Stimulated activated CD4-positive, alpha-beta T cell treated with anti-CD3 and anti-CD28 coated beads, Interleukin-1b, Interleukin-23, amount 100 ng/mL, for 1 hour (primary cell): ENCODE measurements around the gene PLA2G2F.

Source experiments
- DNase-seq, 2 donors: peaks; one replicate each; pipeline ENCODE4 v3.0.0-alpha.2; 2020; ENCODE audit warnings: low read depth in 2 of 2

The PLA2G2F gene

GRCh38 chr1:20168564-20169491 lies 29.7 kb downstream of the PLA2G2F start:
- no peak for DNase-seq

GRCh38 chr1:20169932-20170331 lies 30.8 kb downstream of the PLA2G2F start:
- no peak for DNase-seq

GRCh38 chr1:20172033-20172590 lies 33.0 kb downstream of the PLA2G2F start:
- DNase-seq = no peak

- DNase-seq = no peak
Observed at GRCh38 chr1:20174937-20175666, 36.0 kb downstream of the PLA2G2F start.

- DNase-seq = no peak
Observed at GRCh38 chr1:20178634-20179370, 39.7 kb downstream of the PLA2G2F start.

- no peak for DNase-seq
Observed at GRCh38 chr1:20179371-20180128, 40.4 kb downstream of the PLA2G2F start.

- DNase-seq = no peak
Observed at GRCh38 chr1:20180129-20180843, 41.2 kb downstream of the PLA2G2F start.

- DNase-seq = no peak
Observed at GRCh38 chr1:20180844-20181207, 41.7 kb downstream of the PLA2G2F start.

GRCh38 chr1:20182415-20182814 lies 43.3 kb downstream of the PLA2G2F start:
- no peak for DNase-seq

GRCh38 chr1:20183035-20183434 lies 43.9 kb downstream of the PLA2G2F start:
- no peak for DNase-seq

- no peak for DNase-seq
Observed at GRCh38 chr1:20183616-20184271, 44.6 kb downstream of the PLA2G2F start.

- no peak for DNase-seq
Observed at GRCh38 chr1:20184481-20184900, 45.4 kb downstream of the PLA2G2F start.

GRCh38 chr1:20184997-20185833 lies 46.1 kb downstream of the PLA2G2F start:
- no peak for DNase-seq

GRCh38 chr1:20185834-20186782 lies 47.0 kb downstream of the PLA2G2F start, which contains the start of the genes PLA2G2C and UBXN10:
TSS of gene PLA2G2C (minus strand) at chr1:20186518. CDS start at chr1:20177363, 9,155 bp downstream.
TSS of gene UBXN10 (plus strand) at chr1:20186096. CDS start at chr1:20190562, 4,466 bp downstream.
- peak in 1 of 2 donors; percentile 45 for DNase-seq

- no peak for DNase-seq
Observed at GRCh38 chr1:20187103-20187812, 48.1 kb downstream of the PLA2G2F start.

- DNase-seq = no peak
Observed at GRCh38 chr1:20187813-20188454, 48.8 kb downstream of the PLA2G2F start.

GRCh38 chr1:20188455-20188817 lies 49.3 kb downstream of the PLA2G2F start:
- DNase-seq = no peak
